Neuronal stem cell (in vitro differentiated cells): ENCODE results near the gene ZBTB48. TPM values are rescaled to one million over a fixed set of nuclear protein-coding genes. Genes with fewer than 3 reads are reported as not detected.

Experiments
- DNase-seq: peaks from one replicate; pipeline ENCODE4 v3.0.0-alpha.2; 2013; ENCODE audit warnings: low spot score
- H2AFZ ChIP-seq: one replicate; pipeline ENCODE4 v1.6.1; 2013; ENCODE audit warnings: mild to moderate bottlenecking, low read length, inconsistent platforms
- H2AK5ac ChIP-seq: 2 replicates; pipeline ENCODE4 v1.6.1; 2013; ENCODE audit warnings: low read depth, mild to moderate bottlenecking, inconsistent platforms, low read length, moderate library complexity, mixed read lengths
- H2BK120ac ChIP-seq: 2 replicates; pipeline ENCODE4 v1.6.1; 2013; ENCODE audit warnings: low read depth, mild to moderate bottlenecking, inconsistent platforms, low read length, moderate library complexity, mixed read lengths
- H2BK12ac ChIP-seq: one replicate; pipeline ENCODE4 v1.6.1; 2013; ENCODE audit warnings: low read length, inconsistent platforms
- H2BK15ac ChIP-seq: 2 replicates; pipeline ENCODE4 v1.6.1; 2013; ENCODE audit warnings: mild to moderate bottlenecking, low read length, inconsistent platforms, mixed read lengths
- H2BK5ac ChIP-seq: one replicate; pipeline ENCODE4 v1.6.1; 2013; ENCODE audit warnings: inconsistent platforms, mild to moderate bottlenecking, low read length, moderate library complexity
- H3K14ac ChIP-seq: one replicate; pipeline ENCODE4 v1.6.1; 2013; ENCODE audit warnings: low read length, inconsistent platforms
- H3K18ac ChIP-seq: 2 replicates; pipeline ENCODE4 v1.6.1; 2013; ENCODE audit warnings: low read length, inconsistent platforms
- H3K23ac ChIP-seq: 2 replicates; pipeline ENCODE4 v1.6.1; 2013; ENCODE audit warnings: low read depth, mild to moderate bottlenecking, mixed read lengths, low read length, inconsistent platforms; ENCODE audit not compliant: poor library complexity
- H3K27ac ChIP-seq: replicated peaks from 3 replicates; pipeline ENCODE4 v1.5.1; 2013; ENCODE audit warnings: low read length, inconsistent platforms
- H3K27me3 ChIP-seq, 3 experiments: 2 replicates each; pipeline ENCODE4 v1.6.1; 2013; ENCODE audit warnings: low read length in 3 of 3, mild to moderate bottlenecking in 2 of 3, inconsistent platforms in 1 of 3, low read depth in 1 of 3, mixed read lengths in 1 of 3, moderate library complexity in 1 of 3; ENCODE audit not compliant: control insufficient read depth in 3 of 3, insufficient read depth in 3 of 3
- H3K36me3 ChIP-seq, 2 donors: replicated peaks in 1 of 2; 2 replicates each; pipeline ENCODE4 v1.6.1; 2013; ENCODE audit warnings: low read length in 2 of 2; ENCODE audit not compliant: control insufficient read depth in 2 of 2, insufficient read depth in 2 of 2
- H3K4ac ChIP-seq: 2 replicates; pipeline ENCODE4 v1.6.1; 2013; ENCODE audit warnings: inconsistent platforms, mild to moderate bottlenecking, low read length, moderate library complexity
- H3K4me1 ChIP-seq, 2 donors: 1 replicate in 1 of 2; 2 replicates in 1 of 2; pipeline ENCODE4 v1.6.1; 2013; ENCODE audit warnings: low read length in 2 of 2, low read depth in 1 of 2; ENCODE audit not compliant: control insufficient read depth in 2 of 2, insufficient read depth in 1 of 2
- H3K4me2 ChIP-seq: one replicate; pipeline ENCODE4 v1.6.1; 2013; ENCODE audit warnings: mild to moderate bottlenecking, low read length, inconsistent platforms; ENCODE audit not compliant: insufficient read depth, poor library complexity, severe bottlenecking
- H3K4me3 ChIP-seq, 2 donors: 2 replicates each; pipeline ENCODE4 v1.5.1; 2013; ENCODE audit warnings: low read length in 2 of 2, mild to moderate bottlenecking in 2 of 2, inconsistent platforms in 1 of 2, moderate library complexity in 1 of 2
- H3K79me1 ChIP-seq: one replicate; pipeline ENCODE4 v1.6.1; 2013; ENCODE audit warnings: low read depth, mild to moderate bottlenecking, inconsistent platforms, low read length, moderate library complexity
- H3K9ac ChIP-seq: one replicate; pipeline ENCODE4 v1.6.1; 2013; ENCODE audit warnings: mild to moderate bottlenecking, low read depth, low read length, inconsistent platforms; ENCODE audit not compliant: poor library complexity
- H3K9me3 ChIP-seq, 2 donors: replicated peaks in 1 of 2; 2 replicates each; pipeline versions ENCODE3 to v1.6.1; 2013; ENCODE audit warnings: low read length in 2 of 2, mild to moderate bottlenecking in 2 of 2, inconsistent platforms in 1 of 2, low read depth in 1 of 2, mixed read lengths in 1 of 2, moderate library complexity in 1 of 2; ENCODE audit not compliant: control insufficient read depth in 2 of 2, insufficient read depth in 1 of 2
- H4K8ac ChIP-seq: one replicate; pipeline ENCODE4 v1.6.1; 2013; ENCODE audit warnings: low read depth, mild to moderate bottlenecking, inconsistent platforms, low read length, moderate library complexity
- H4K91ac ChIP-seq: one replicate; pipeline ENCODE4 v1.6.1; 2013; ENCODE audit warnings: low read length, low read depth, mild to moderate bottlenecking, inconsistent platforms; ENCODE audit not compliant: poor library complexity
- WGBS, 2 donors: extraction: QIAGEN DNeasy Blood & Tissue Kit; methylation state at CpG; one replicate each; pipeline ENCODE4 v1.1.7; 2013; ENCODE audit warnings: missing lambda C conversion rate in 2 of 2, mixed read lengths in 1 of 2; ENCODE audit not compliant: insufficient read length in 2 of 2, insufficient replicate concordance in 1 of 2; ENCODE audit errors: extremely low coverage in 2 of 2; 5-methylcytosine and 5-hydroxymethylcytosine counted together
- small RNA-seq: library from polyadenylated mRNA; stranded (forward); fragments of <200 nt; extraction: miRNeasy Mini kit (QIAGEN cat#:217004); gene quantifications from one replicate; pipeline ENCODE3, GENCODE V24; 2013; ENCODE audit not compliant: insufficient read depth

ZBTB48 gene

GRCh38 chr1:6638226-6638625 is 58.4 kb downstream of the ZBTB48 start:
- Histone ChIP-seq H3K18ac (no peak overlapping the region), H3K36me3 (peaks cover 55 to 94% of the 10 kb centered on the region in 2 donors), H2BK12ac (no peak overlapping the region), H2AFZ (no peak overlapping the region), H3K4me1 (no peaks in the 10 kb centered on the region), H2BK5ac (no peak overlapping the region), H3K4me2 (no peak overlapping the region), H4K8ac (no peak overlapping the region), H3K9ac (no peak overlapping the region), H3K23ac (no peak overlapping the region), H2BK120ac (no peak overlapping the region), H2BK15ac (no peak overlapping the region), H3K4me3 (no peak overlapping the region), H3K14ac (no peak overlapping the region), H4K91ac (no peak overlapping the region), H3K9me3 (peaks cover 0 to 2% of the 10 kb centered on the region in 2 donors), H3K27ac (no peak overlapping the region), H3K79me1 (peaks cover 4% of the 10 kb centered on the region), H3K27me3 (no peaks in the 10 kb centered on the region), H3K4ac (no peak overlapping the region), H2AK5ac (no peak overlapping the region)
- WGBS, 2 donors = no CpG with 5 or more reads among the region's 18 CpGs
- DNase-seq = no peak

Small RNAs within 50 kb of the gene (small RNA-seq; reads per million reads assigned to genes)
- gene RNU6-731P = not detected
